ENCODE measurements around the gene FLNC. TPM values are rescaled to one million over a fixed set of nuclear protein-coding genes. Genes with fewer than 3 reads are reported as not detected.
A peak's percentile ranks its signal among the peaks of the same experiment; 100 is the strongest.

Gene FLNC
- total and polyA plus RNA-seq, 2 of the 13 experiments (the other 11 are each of a cell fraction or from before 2014, with no cell fraction given), result 0.02 TPM; not detected in 1

GRCh38 chr7:128884561-128885369 lies 54.6 kb downstream of the FLNC start:
- DNase-seq (ENCODE audit: low spot score) (no peak), FAIRE-seq (no peak), ATAC-seq (no peak; the same call in 2 of the 3 replicates)
- no peaks in the 10 kb centered on the region for H3K36me3 ChIP-seq (replicated peaks in 1 of 2; ENCODE audit: control insufficient read depth in 1 of 2, insufficient read depth in 2 of 2, low read length in 2 of 2)
- BruUV-seq (replicated peaks), result no TSS peak
- H3K4me1 ChIP-seq (ENCODE audit: insufficient read depth, low read length), result peaks cover 41% of the 10 kb centered on the region
- peak overlapping the region; percentile 85 for H3K4me2 ChIP-seq (ENCODE audit: low read depth, low read length)
- no peaks in the 10 kb centered on the region for H4K20me1 ChIP-seq (ENCODE audit: insufficient read depth, low read length)
- ChIA-PET POLR2A (interaction anchor here (0.7 to 1.5 kb wide), 3 partner anchors 22 to 340 kb away, joined by 3 to 12 read pairs (median 3); partner anchors contain the start of genes AHCYL2 and ATP6V1F), CTCF (ENCODE audit: low intra/inter-chr PET ratio, low total read pairs) (interaction anchor here (1.5 kb wide), 1 partner anchor 42 kb away, joined by 13 read pairs; no protein-coding TSS in a partner anchor)
- H3K9me3 ChIP-seq (ENCODE audit: low read length), result no peaks in the 10 kb centered on the region
- peak overlapping the region in 1 of 3 experiments; percentile 79; a peak in 1 of 6 replicates for H3K4me3 ChIP-seq (replicated peaks in 1 of 3; ENCODE audit: insufficient read depth in 1 of 3, low read depth in 2 of 3, low read length in 3 of 3)
- TF ChIP-seq TRAFD1 (CRISPR knock-in tag; IDR thresholded peaks at IDR 0.05; ENCODE audit: borderline replicate concordance), result no peak
- no peak for TF ChIP-seq ZNF737 (CRISPR knock-in tag; IDR thresholded peaks at IDR 0.05; ENCODE audit: borderline replicate concordance)
- TF ChIP-seq ZBTB34 (CRISPR knock-in tag; IDR thresholded peaks at IDR 0.05), result no peak
- no peak for TF ChIP-seq GLMP (CRISPR knock-in tag; IDR thresholded peaks at IDR 0.05; ENCODE audit: borderline replicate concordance)
- no peak for TF ChIP-seq THRA (CRISPR knock-in tag; IDR thresholded peaks at IDR 0.05; ENCODE audit: borderline replicate concordance)
- no peak for TF ChIP-seq CHD4 (IDR thresholded peaks at IDR 0.05; ENCODE audit: borderline replicate concordance, low read length)
- no peak for TF ChIP-seq DMAP1 (CRISPR knock-in tag; IDR thresholded peaks at IDR 0.05)
- no peak for TF ChIP-seq NCOR1 (IDR thresholded peaks at IDR 0.05; ENCODE audit: borderline replicate concordance, low read length)
- TF ChIP-seq DR1 (CRISPR knock-in tag; IDR thresholded peaks at IDR 0.05), result no peak
- TF ChIP-seq CCDC6 (CRISPR knock-in tag; IDR thresholded peaks at IDR 0.05), result no peak
- no peak for TF ChIP-seq E2F5 (CRISPR knock-in tag; conservative IDR thresholded peaks at IDR 0.05)
- no peak for TF ChIP-seq RAD51 (IDR thresholded peaks at IDR 0.05; ENCODE audit: borderline replicate concordance)
- TF ChIP-seq SPEN (CRISPR knock-in tag; IDR thresholded peaks at IDR 0.05; ENCODE audit: low read depth), result no peak
- no peak for TF ChIP-seq ZNF160 (CRISPR knock-in tag; IDR thresholded peaks at IDR 0.05)
- no peak overlapping the region for H2AFZ ChIP-seq (ENCODE audit: low read length)
- H3K79me2 ChIP-seq (ENCODE audit: insufficient read depth, low read length), result no peaks in the 10 kb centered on the region
- H3K27me3 ChIP-seq (ENCODE audit: control insufficient read depth in 1 of 2, insufficient read depth in 2 of 2, low read length in 2 of 2), result peaks cover 0 to 17% of the 10 kb centered on the region in 2 experiments; a peak in 2 of 5 replicates
- no peak overlapping the region for H3K27ac ChIP-seq (ENCODE audit: extremely low read length, insufficient read depth, low read length)
- WGBS (ENCODE audit: low lambda C conversion rate), result 84% methylated on average over 15 of the region's 26 CpGs
- in situ Hi-C loops (cut with HindIII; ENCODE audit: extremely low pct_ligation_motif_present, low pct_unique_long_range_greater_than_20kb) (loop anchor here (5.0 to 25.0 kb wide), 2 partner anchors 92 to 447 kb away; partner anchors contain the start of gene CCDC136), intact Hi-C loops (cut with micrococcal nuclease; ENCODE audit: unreplicated experiment) (loop anchor here (5.0 kb wide), 1 partner anchor 412 kb away; no protein-coding TSS in a partner anchor)
- H3K9ac ChIP-seq (ENCODE audit: insufficient read depth, low read depth, low read length), result no peak overlapping the region
